GM20000 (cell line): ENCODE measurements around the gene SRSF4.

Source experiments
- DNase-seq: peaks from one replicate; pipeline ENCODE4 v3.0.0; 2012; ENCODE audit warnings: low spot score
- TF ChIP-seq, protein P1 (sequence below): IDR thresholded peaks from 2 replicates; pipeline ENCODE4 v1.5.1; 2012; ENCODE audit warnings: mild to moderate bottlenecking, control low read depth; ENCODE audit errors: extremely low read depth, missing control alignments

SRSF4 gene

DNA sequence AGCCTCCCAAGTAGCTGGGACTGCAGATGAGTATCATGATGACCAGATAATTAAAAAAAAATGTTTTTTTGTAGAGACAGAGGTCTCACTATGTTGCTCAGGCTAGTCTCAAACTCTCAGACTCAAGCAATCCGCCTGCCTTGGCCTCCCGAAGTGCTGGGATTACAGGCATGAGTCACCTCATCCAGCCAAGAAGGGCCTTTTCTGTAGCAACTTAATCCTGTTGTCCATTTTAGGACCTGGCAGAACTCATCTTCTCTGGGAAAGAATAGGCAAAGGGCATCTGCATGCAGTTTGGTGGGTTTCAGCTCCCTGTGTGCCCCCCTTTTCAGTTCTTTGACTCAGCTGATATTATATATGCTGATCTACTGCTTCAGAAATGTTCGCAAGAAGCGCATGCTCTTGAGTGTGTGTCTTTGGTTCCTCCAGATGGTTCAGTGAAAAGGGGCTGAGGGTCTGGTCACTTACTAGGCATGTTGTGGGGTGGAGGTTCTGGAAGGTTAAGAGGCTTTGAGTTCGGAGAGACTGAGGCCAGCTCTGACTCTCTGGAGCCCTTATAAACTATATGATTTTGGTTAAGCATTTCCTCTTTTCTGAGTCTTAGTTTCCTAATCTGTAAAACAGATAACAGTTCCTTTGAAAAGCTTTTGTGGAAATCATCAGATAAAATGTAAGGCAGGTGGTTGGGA lies 19.4 kb upstream of the SRSF4 start:
- TF ChIP-seq, protein P1, sequence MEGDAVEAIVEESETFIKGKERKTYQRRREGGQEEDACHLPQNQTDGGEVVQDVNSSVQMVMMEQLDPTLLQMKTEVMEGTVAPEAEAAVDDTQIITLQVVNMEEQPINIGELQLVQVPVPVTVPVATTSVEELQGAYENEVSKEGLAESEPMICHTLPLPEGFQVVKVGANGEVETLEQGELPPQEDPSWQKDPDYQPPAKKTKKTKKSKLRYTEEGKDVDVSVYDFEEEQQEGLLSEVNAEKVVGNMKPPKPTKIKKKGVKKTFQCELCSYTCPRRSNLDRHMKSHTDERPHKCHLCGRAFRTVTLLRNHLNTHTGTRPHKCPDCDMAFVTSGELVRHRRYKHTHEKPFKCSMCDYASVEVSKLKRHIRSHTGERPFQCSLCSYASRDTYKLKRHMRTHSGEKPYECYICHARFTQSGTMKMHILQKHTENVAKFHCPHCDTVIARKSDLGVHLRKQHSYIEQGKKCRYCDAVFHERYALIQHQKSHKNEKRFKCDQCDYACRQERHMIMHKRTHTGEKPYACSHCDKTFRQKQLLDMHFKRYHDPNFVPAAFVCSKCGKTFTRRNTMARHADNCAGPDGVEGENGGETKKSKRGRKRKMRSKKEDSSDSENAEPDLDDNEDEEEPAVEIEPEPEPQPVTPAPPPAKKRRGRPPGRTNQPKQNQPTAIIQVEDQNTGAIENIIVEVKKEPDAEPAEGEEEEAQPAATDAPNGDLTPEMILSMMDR: no peak
- DNase-seq: no peak

DNA sequence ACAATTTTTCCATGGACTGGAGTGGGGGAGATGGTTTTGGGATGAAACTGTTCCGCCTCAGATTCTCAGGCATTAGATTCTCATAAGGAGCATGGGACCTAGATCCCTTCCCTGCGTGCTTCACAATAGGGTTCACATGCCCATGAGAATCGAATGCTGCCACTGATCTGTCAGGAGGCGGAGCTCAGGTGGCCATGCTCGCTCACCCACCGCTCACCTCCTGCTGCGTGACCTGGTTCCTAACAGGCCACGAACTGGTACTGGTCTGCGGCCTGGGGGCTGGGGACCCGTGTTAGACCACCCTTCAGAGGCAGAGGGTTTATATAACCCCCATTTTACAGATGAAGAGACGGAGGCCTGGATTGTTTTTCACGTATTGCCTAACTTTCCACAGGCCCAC lies 16.3 kb upstream of the SRSF4 start:
- TF ChIP-seq, protein P1: no peak
- DNase-seq: no peak

DNA sequence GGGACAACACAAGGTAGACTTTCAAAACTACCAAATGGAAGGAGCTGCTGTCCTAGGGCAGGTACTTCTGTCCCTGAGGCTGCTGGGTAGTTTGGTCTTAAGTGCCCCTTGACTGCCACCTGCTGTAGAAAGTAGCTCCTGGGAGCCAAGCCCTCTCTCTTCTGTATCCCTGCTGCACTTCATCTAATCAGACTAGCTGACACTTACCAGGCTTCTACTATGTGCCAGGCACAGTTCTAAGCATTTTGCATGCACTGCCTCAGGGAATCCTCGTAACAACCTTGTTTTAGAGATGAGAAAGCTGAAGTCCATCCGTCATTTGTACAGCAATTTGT lies 15.9 kb upstream of the SRSF4 start:
- peak; percentile 28 for DNase-seq
- TF ChIP-seq, protein P1: no peak

DNA sequence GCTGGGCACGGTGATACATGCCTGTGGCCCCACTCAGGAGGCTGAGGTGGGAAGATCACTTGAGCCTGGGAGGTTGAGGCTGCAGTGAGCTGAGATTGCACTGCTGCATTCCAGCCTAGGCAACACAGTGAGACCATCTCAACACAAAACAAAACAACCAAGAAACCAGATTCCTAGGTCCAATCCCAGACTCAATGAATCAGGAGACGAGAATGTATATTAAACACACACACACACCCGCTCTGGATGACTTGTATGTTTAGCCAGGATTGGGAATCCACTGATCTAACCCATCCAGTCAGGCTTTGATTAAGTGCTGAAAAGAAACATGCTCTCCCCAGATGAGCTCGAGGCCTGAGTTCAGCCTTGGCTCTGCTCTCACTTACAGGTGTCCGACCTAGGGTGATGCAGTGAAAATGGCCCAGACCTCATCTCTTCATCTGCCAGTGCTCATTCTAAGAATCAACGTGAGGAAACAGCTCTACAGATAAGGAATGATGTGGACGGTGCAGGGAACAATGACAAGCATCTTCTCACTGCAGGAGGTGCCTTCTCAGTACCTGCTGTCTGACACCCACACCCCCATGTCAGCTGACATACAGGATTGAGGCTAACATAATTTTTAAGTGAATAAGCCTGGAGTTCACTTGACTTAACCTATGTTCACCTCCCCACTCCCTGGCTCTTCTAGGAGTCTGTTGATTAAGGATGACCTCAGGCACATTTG lies 15.3 kb upstream of the SRSF4 start:
- TF ChIP-seq, protein P1: no peak
- DNase-seq: no peak

DNA sequence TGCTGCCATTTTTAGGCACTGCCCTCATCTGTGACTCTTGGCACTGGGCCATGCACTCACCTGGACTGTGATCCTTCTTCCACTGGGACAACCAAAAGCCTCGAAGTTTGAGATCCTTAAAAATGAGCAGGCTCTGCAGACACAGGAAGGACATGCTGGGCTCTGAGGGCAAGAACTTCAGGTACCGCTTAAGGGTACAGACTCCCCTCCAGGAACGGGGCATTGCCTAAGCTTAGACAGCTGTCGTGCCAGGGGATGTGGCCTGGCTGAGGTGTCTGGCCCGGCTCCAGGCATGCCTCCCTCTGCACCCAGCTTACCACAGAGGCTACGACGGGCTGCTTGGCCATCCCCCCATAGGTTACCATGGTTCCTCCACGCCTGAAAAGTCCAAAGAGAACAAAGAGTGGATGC lies 14.2 kb upstream of the SRSF4 start:
- DNase-seq: no peak
- TF ChIP-seq, protein P1: no peak

DNA sequence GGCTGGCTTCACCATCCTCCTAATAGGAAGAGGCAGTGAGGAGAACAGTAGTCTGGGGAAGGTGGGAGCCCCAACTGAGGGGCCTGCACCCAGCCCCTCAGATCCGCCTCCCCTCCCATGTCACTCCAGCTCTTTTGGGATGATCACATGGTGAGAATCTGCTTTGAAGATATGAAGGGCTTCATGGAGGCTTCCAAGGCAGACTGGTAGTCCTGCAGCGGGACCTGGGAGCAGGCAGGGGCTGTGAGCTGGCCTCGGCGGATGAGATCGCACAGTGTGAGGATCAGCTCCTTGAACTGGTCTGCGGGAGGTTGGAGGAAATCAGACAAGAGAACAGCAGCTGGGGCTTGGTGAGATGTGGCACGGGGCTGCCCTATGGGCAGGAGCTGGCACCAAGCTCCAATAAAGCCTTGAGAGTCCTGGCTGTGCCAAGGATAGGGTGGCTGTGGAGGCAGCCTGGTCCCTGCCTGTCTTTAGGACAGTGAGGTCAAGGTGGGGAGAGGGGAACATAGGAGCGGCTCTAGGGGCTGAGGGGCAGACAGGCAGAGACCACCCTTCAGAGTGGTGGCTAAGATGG lies 12.3 kb upstream of the SRSF4 start:
- no peak for DNase-seq
- TF ChIP-seq, protein P1: no peak

DNA sequence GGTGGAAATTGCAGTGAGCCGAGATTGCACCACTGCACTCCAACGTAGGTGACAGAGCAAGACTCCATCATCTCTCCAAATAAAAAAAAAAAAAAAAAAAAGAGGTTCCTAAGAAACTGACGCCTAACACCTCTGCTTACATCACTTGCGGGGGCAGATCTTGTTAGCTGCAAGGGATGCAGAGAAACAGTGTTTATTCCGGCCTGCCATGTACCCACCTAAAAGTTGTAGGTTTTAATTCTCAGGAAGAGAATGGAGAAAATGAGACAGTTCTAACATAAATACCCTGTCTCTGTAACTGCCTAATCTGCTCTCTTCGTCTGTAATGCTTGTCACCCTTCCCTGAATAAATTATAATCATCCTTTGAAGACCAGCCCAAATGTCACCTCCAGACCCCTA lies 9.0 kb upstream of the SRSF4 start:
- TF ChIP-seq, protein P1: no peak

More for the DNA sequence above, 9.0 kb upstream of the SRSF4 start:
- no peak for DNase-seq
